ENCODE results near the gene C19orf53.

GRCh38 chr19:13812544-13812943, 38.3 kb downstream of the C19orf53 start:
- TF ChIP-seq CTCF (IDR thresholded peaks at IDR 0.05): no peak
- no peak for TF ChIP-seq POLR2A (IDR thresholded peaks at IDR 0.05)
